ENCODE measurements around the gene TGM2. TPM values are rescaled to one million over a fixed set of nuclear protein-coding genes. Genes with fewer than 3 reads are reported as not detected.

TGM2 gene
- total and polyA plus RNA-seq, 9 of the 15 experiments (the other 6 are each of a cell fraction or from before 2014, with no cell fraction given) = 5.5 to 78.5 (median 37.6) TPM

DNA sequence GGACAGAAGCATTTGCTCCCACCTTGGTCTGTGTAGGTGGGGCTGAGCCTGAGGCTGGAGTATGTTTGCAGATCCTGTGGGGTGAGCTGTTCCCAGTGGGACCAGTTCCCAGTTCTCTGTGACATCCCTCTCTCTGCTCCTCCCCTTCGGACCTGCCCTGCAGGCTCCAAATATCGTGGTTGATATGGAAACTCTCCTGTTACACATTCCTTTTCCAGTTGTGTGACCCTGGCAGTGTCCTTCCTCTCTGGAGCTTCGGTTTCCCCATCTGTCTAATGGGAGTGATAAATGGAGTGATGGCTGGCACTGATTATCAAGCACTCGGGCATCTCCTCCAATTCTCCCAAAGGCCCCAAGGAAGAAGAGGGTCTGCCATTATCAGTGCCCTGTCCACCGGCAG lies 15.7 kb upstream of the TGM2 start:
- ATAC-seq (no peak), FAIRE-seq (no peak), DNase-seq (ENCODE audit: extremely low read depth in 1 of 4, low spot score in 3 of 4) (no peak)
- H4K20me1 ChIP-seq (replicated peaks; ENCODE audit: control insufficient read depth, insufficient read depth, low read length) = 0 out of 2 replicates have a peak, but pooled peaks cover 7% of the 10 kb centered on the region
- H3K79me2 ChIP-seq (ENCODE audit: control insufficient read depth, insufficient read depth, low read length) = no peaks in the 10 kb centered on the region
- no peak overlapping the region for H3K4me2 ChIP-seq (ENCODE audit: insufficient read depth, low read length)
- no peaks in the 10 kb centered on the region for H3K9me3 ChIP-seq (replicated peaks; ENCODE audit: control insufficient read depth, insufficient read depth, low read depth, low read length)
- no peaks in the 10 kb centered on the region for H3K36me3 ChIP-seq (ENCODE audit: control insufficient read depth, insufficient read depth, low read length)
- H3K27ac ChIP-seq (ENCODE audit: extremely low read depth, low read depth, low read length) = no peak overlapping the region
- no peaks in the 10 kb centered on the region for H3K4me1 ChIP-seq (replicated peaks in 1 of 2; ENCODE audit: control insufficient read depth in 2 of 2, insufficient read depth in 2 of 2, low read length in 2 of 2)
- H3K27me3 ChIP-seq (ENCODE audit: control insufficient read depth in 2 of 2, insufficient read depth in 2 of 2, low read length in 2 of 2) = peaks cover 43 to 57% of the 10 kb centered on the region in 2 experiments; a peak in 4 of 5 replicates
- POLR2A ChIA-PET = interaction anchor here (0.6 kb wide), 1 partner anchor 518 kb away, joined by 5 read pairs; no protein-coding TSS in a partner anchor
- no TSS peak for BruUV-seq (replicated peaks)
- 6% methylated on average over 5 of the region's 5 CpGs for WGBS (ENCODE audit: insufficient coverage, low coverage, missing lambda C conversion rate)
- TF ChIP-seq CAMTA2 (CRISPR knock-in tag; conservative IDR thresholded peaks at IDR 0.05) (no peak), ZBTB17 (CRISPR knock-in tag; IDR thresholded peaks at IDR 0.05) (no peak), NCOA6 (IDR thresholded peaks at IDR 0.05) (no peak), ZNF282 (CRISPR knock-in tag; IDR thresholded peaks at IDR 0.05) (no peak), ZSCAN32 (CRISPR knock-in tag; IDR thresholded peaks at IDR 0.05) (no peak), ZNF217 (CRISPR knock-in tag; IDR thresholded peaks at IDR 0.05) (no peak), SIN3B (IDR thresholded peaks at IDR 0.05; ENCODE audit: low read depth) (no peak), RFX7 (CRISPR knock-in tag; IDR thresholded peaks at IDR 0.05) (no peak)
- TF ChIP-seq, protein P1, sequence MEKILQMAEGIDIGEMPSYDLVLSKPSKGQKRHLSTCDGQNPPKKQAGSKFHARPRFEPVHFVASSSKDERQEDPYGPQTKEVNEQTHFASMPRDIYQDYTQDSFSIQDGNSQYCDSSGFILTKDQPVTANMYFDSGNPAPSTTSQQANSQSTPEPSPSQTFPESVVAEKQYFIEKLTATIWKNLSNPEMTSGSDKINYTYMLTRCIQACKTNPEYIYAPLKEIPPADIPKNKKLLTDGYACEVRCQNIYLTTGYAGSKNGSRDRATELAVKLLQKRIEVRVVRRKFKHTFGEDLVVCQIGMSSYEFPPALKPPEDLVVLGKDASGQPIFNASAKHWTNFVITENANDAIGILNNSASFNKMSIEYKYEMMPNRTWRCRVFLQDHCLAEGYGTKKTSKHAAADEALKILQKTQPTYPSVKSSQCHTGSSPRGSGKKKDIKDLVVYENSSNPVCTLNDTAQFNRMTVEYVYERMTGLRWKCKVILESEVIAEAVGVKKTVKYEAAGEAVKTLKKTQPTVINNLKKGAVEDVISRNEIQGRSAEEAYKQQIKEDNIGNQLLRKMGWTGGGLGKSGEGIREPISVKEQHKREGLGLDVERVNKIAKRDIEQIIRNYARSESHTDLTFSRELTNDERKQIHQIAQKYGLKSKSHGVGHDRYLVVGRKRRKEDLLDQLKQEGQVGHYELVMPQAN (IDR thresholded peaks at IDR 0.05; ENCODE audit: borderline replicate concordance) = no peak
- H2AFZ ChIP-seq (ENCODE audit: low read depth, low read length) = no peak overlapping the region
- in situ Hi-C loops (cut with MboI) = no loop called here
- CTCF ChIA-PET (ENCODE audit: low intra/inter-chr PET ratio) = no interaction called here
- H3K9ac ChIP-seq (ENCODE audit: insufficient read depth in 1 of 2, low read depth in 2 of 2, low read length in 2 of 2) = no peak overlapping the region
- intact Hi-C loops (cut with micrococcal nuclease) = no loop called here
- H3K9me1 ChIP-seq (ENCODE audit: control insufficient read depth, insufficient read depth, low read length) = no peaks in the 10 kb centered on the region
- H3K4me3 ChIP-seq = no peak overlapping the region
